Astrocyte of the spinal cord (primary cell): ENCODE measurements around the gene ZNRD2.

Source experiments
- DNase-seq: peaks from one replicate; pipeline ENCODE4 v3.0.0; 2011; ENCODE audit warnings: low read depth, low spot score
- H3K4me3 ChIP-seq: 2 replicates; pipeline ENCODE4 v1.5.1; 2011; ENCODE audit warnings: low read depth, mild to moderate bottlenecking, low read length, moderate library complexity
- CTCF ChIP-seq: IDR thresholded peaks from 2 replicates; pipeline ENCODE4 v1.5.1; 2012; ENCODE audit warnings: low read depth, mild to moderate bottlenecking, low read length, inconsistent platforms
- in situ Hi-C: cut with HindIII; loops from 2 replicates; pipeline ENCODE4 v1.10.0; 2017; ENCODE audit warnings: low sequenced_read_pairs

Gene ZNRD2

GRCh38 chr11:65535102-65535501 lies 35.2 kb upstream of the ZNRD2 start:
- DNase-seq: no peak
- no peak for TF ChIP-seq CTCF
- no peak overlapping the region for H3K4me3 ChIP-seq
- in situ Hi-C loops: no loop called here

- no peak for TF ChIP-seq CTCF
- in situ Hi-C loops: no loop called here
- H3K4me3 ChIP-seq: no peak overlapping the region
- no peak for DNase-seq
Measured at GRCh38 chr11:65536412-65537295, 33.6 kb upstream of the ZNRD2 start.

GRCh38 chr11:65537296-65537597 lies 33.0 kb upstream of the ZNRD2 start:
- no peak overlapping the region for H3K4me3 ChIP-seq
- no peak for DNase-seq
- in situ Hi-C loops: no loop called here
- no peak for TF ChIP-seq CTCF

GRCh38 chr11:65537620-65538231 lies 32.6 kb upstream of the ZNRD2 start:
- in situ Hi-C loops: no loop called here
- no peak for TF ChIP-seq CTCF
- DNase-seq: no peak
- no peak overlapping the region for H3K4me3 ChIP-seq

GRCh38 chr11:65538232-65538914 lies 31.9 kb upstream of the ZNRD2 start:
- in situ Hi-C loops: no loop called here
- H3K4me3 ChIP-seq: no peak overlapping the region
- no peak for TF ChIP-seq CTCF
- DNase-seq: no peak

- no peak for TF ChIP-seq CTCF
- in situ Hi-C loops: no loop called here
- DNase-seq: no peak
- no peak overlapping the region for H3K4me3 ChIP-seq
Measured at GRCh38 chr11:65538915-65539743, 31.1 kb upstream of the ZNRD2 start.
